Inflammatory macrophage treated with lipopolysaccharide for 1 hour (primary cell): ENCODE results near the gene AGT.
"Not testable (repeated sequence)": the region's sequence is repeated elsewhere in the genome, so short reads cannot be mapped to it uniquely, and the experiment has no call there.

ENCODE experiments used
- DNase-seq, 2 donors: peaks; one replicate each; pipeline ENCODE4 v3.0.0-alpha.2; 2020 to 2022

The AGT gene

GRCh38 chr1:230706887-230707731 lies 6.8 kb downstream of the AGT start:
- no peak for DNase-seq

GRCh38 chr1:230706020-230706699 lies 7.8 kb downstream of the AGT start:
- DNase-seq: no peak

GRCh38 chr1:230705289-230706019 lies 8.5 kb downstream of the AGT start:
- DNase-seq: no peak

GRCh38 chr1:230704830-230705229 lies 9.1 kb downstream of the AGT start:
- DNase-seq: no peak

- no peak for DNase-seq
These were observed 10.1 kb downstream of the AGT start for GRCh38 chr1:230703679-230704385.

DNA sequence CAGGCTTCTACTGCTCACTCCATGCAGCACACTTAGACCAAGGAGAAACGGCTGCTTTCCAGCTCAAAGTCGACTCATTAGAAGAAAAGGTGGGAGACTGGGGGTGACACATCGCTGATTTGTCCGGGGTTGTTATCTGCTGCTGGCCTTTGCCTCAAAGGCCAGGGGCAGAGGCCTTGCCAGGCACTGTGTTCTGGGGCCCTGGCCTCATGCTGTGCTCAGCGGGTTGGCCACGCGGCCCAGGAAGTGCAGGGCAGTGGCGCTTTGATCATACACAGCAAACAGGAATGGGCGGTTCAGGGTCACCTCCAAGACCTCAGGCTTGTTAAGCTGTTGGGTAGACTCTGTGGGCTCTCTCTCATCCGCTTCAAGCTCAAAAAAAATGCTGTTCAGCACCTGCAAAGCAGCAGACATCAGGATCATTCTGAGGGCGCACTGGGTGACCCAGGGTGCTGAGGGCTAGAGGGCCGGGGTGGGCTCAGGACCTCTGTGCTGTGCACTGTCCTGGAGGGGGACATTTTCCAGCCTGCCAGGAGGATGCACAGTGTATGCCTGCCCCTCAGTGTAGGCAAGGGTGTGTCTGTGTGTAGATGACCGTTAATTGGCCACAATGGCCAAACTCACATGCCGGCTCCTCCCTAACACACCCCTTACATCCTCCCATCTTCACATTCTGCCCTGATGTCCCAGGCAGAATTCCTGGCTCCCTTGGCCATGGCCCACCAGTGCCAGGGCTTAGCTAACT lies 10.8 kb downstream of the AGT start:
- DNase-seq: no peak

GRCh38 chr1:230701895-230702768 lies 11.8 kb downstream of the AGT start:
- DNase-seq: no peak

GRCh38 chr1:230701434-230701833 lies 12.5 kb downstream of the AGT start:
- DNase-seq: no peak

DNA sequence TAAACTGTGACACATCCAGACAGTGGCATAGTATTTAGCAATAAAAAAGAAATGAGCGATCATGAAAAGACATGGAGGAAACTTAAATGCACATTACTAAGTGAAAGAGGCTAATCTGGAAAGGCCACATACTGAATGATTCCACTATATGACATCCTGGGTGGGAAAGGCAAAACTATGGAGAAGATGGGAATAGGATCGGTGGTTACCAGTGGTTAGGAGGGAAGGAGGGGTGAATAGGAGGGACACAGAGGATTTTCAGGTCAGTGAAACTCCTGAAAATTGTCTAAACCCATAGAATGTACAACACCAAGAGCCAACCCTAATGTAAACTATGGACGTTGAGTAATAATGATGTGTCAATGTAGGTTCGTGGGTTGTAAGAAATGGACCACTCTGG lies 13.8 kb downstream of the AGT start:
- DNase-seq: no peak

GRCh38 chr1:230699716-230700115 lies 14.2 kb downstream of the AGT start:
- DNase-seq: no peak

- not testable (repeated sequence) for DNase-seq
These were observed 15.0 kb downstream of the AGT start for GRCh38 chr1:230698964-230699363.

GRCh38 chr1:230698130-230698529 lies 15.8 kb downstream of the AGT start:
- DNase-seq: no peak

DNA sequence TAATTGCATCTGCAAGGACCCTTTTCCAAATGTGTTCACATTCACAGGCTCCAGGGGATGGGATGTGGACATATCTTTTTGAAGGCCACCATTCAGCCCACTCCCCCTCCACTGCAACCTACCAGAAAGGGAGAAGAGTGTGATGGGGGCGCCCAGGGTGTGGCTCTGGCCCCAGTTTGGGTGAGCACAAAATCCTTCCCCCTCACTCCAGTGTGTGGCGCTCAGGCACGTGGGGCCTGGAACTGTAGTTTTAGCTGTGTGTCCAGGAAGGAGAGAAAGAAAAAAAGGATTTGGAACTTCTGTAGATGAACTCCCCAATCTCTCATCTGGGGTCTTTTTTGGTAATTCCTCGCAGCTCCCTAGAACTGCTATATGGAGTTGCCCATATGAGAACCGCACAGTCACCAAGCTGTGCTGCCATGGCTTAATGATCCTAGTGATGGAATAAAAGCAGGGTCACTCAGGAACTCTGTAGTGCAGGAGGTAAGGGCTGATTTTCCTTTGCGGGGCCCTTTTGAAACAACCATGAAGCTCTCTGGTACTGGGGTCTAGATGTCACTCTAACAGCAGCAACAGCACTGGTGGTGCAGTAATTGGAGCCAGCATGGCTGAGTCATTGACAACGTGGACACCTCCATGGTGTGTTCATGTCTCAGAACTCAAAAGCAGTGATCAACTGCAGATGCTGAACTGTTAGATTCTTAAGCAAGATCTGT lies 17.0 kb downstream of the AGT start:
- no peak for DNase-seq

DNA sequence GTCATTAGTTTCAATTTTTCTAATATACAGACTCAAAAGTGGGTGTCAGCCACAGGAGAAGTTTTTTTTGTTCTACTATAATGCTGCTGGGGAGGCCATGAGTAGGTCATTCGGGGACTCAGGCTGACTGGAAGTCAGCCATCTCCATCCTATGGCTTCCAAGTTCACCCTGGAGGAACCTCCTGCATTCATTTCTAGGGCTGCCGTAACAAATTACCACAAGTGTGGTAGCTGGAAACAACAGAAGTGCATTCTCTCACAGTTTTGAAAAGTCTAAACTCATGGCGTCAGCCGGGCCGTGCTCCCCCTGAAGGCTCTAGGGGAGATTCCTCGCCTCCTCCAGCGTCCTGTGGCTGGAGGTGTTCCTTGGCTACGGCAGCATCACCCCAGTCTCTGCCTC lies 17.7 kb downstream of the AGT start:
- no peak for DNase-seq

GRCh38 chr1:230694991-230695390 lies 18.9 kb downstream of the AGT start:
- DNase-seq: no peak

- no peak for DNase-seq
These were observed 19.5 kb downstream of the AGT start for GRCh38 chr1:230694464-230694863.

- no peak for DNase-seq
These were observed 20.1 kb downstream of the AGT start for GRCh38 chr1:230693777-230694176.

- DNase-seq: no peak
These were observed 20.7 kb downstream of the AGT start for GRCh38 chr1:230693221-230693620.

- DNase-seq: no peak
These were observed 22.3 kb downstream of the AGT start for GRCh38 chr1:230691615-230692014.

DNA sequence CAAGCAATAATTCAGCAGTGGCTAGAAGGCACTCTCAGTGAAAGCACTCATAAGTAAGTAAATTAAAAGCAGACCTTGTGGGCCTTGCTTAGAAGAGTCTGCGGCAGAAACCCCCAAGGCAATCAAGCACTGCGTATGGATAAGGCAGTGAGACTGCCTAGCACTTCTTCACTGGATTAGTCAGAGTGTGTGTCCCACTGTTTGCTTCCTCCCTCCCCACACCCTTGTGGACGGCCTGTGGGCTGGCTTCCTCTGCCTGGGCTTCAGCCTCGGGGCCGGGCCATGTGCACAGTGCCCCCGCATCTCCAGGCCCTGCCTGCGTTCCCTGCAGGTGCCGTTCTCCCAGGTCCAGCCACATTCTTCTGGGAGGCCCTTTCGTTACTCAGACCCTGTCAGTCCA lies 23.8 kb downstream of the AGT start:
- DNase-seq: no peak

- no peak for DNase-seq
These were observed 27.2 kb downstream of the AGT start for GRCh38 chr1:230686747-230687146.
